ENCODE measurements around the gene RSPO3. TPM values are rescaled to one million over a fixed set of nuclear protein-coding genes. Genes with fewer than 3 reads are reported as not detected.

RSPO3 gene
- total and polyA plus RNA-seq, 2 of the 13 experiments (the other 11 are each of a cell fraction or from before 2014, with no cell fraction given): not detected

DNA sequence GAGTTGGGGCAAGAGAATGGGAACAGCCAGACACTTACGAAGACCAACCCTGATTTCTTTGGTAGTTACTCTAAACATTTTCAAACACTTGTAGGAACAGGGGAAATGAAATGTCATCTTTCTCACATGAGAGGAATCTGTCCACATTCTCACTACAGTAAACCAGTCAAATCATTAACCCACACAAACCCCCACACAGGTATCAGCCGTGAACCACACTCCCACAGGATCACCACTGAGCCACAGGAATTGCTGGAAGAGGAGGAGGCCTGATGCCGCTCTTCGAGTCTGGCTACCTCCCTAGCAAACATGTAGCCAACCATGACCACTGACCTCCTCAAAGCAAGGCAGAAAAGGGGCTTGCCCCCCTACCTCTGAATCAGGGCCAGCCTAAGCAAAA is 6.9 kb upstream of the RSPO3 start:
- Histone ChIP-seq H3K79me2 (ENCODE audit: insufficient read depth, low read length) (no peaks in the 10 kb centered on the region), H3K9me3 (ENCODE audit: low read length) (no peaks in the 10 kb centered on the region), H4K20me1 (ENCODE audit: insufficient read depth, low read length) (no peaks in the 10 kb centered on the region), H3K27me3 (ENCODE audit: control insufficient read depth in 1 of 2, insufficient read depth in 2 of 2, low read length in 2 of 2) (no peaks in the 10 kb centered on the region; a peak in 1 of 5 replicates), H3K27ac (ENCODE audit: extremely low read length, insufficient read depth, low read length) (no peak overlapping the region), H3K4me2 (ENCODE audit: low read depth, low read length) (no peak overlapping the region), H2AFZ (ENCODE audit: low read length) (no peak overlapping the region), H3K9ac (ENCODE audit: insufficient read depth, low read depth, low read length) (no peak overlapping the region), H3K4me1 (ENCODE audit: insufficient read depth, low read length) (no peaks in the 10 kb centered on the region), H3K4me3 (replicated peaks in 1 of 3; ENCODE audit: insufficient read depth in 1 of 3, low read depth in 2 of 3, low read length in 3 of 3) (no peak overlapping the region), H3K36me3 (replicated peaks in 1 of 2; ENCODE audit: control insufficient read depth in 1 of 2, insufficient read depth in 2 of 2, low read length in 2 of 2) (no peaks in the 10 kb centered on the region)
- ChIA-PET CTCF (ENCODE audit: low intra/inter-chr PET ratio, low total read pairs) (no interaction called here), POLR2A (no interaction called here)
- DNase-seq (ENCODE audit: low spot score): no peak
- TF ChIP-seq ZKSCAN5 (CRISPR knock-in tag; IDR thresholded peaks at IDR 0.05) (no peak), MED8 (CRISPR knock-in tag; IDR thresholded peaks at IDR 0.05; ENCODE audit: insufficient replicate concordance) (no peak), POLR2AphosphoS2 (IDR thresholded peaks at IDR 0.05; ENCODE audit: low read depth, low read length) (no peak), ZNF552 (CRISPR knock-in tag; IDR thresholded peaks at IDR 0.05; ENCODE audit: borderline replicate concordance) (no peak), ZMAT3 (CRISPR knock-in tag; conservative IDR thresholded peaks at IDR 0.05) (no peak), ZNF513 (CRISPR knock-in tag; conservative IDR thresholded peaks at IDR 0.05) (no peak), ZNF652 (CRISPR knock-in tag; IDR thresholded peaks at IDR 0.05; ENCODE audit: borderline replicate concordance, low read depth) (no peak), ZNF33A (CRISPR knock-in tag; IDR thresholded peaks at IDR 0.05; ENCODE audit: borderline replicate concordance) (no peak)
- no peak for ATAC-seq
- in situ Hi-C loops (cut with HindIII; ENCODE audit: extremely low pct_ligation_motif_present, low pct_unique_long_range_greater_than_20kb) (loop anchor here (25.0 kb wide), 4 partner anchors 299 to 1799 kb away; partner anchors contain the start of gene HDDC2), intact Hi-C loops (cut with micrococcal nuclease; ENCODE audit: unreplicated experiment) (no loop called here)
- FAIRE-seq: no peak
- BruUV-seq (replicated peaks): no TSS peak
- WGBS (ENCODE audit: low lambda C conversion rate): 13% methylated on average over 3 of the region's 4 CpGs

All from HepG2 (cell line).